ENCODE measurements around the gene UBE3A.

The UBE3A gene

GRCh38 chr15:25431836-25432561 lies 6.8 kb downstream of the UBE3A start:
- Histone ChIP-seq H4K20me1 (ENCODE audit: insufficient read depth, low read length) (no peaks in the 10 kb centered on the region; the same call in 1 of the 2 replicates), H3K27me3 (ENCODE audit: insufficient read depth, low read length) (no peaks in the 10 kb centered on the region), H3K4me3 (ENCODE audit: low read depth, low read length, poor library complexity, severe bottlenecking) (no peak overlapping the region), H3K36me3 (ENCODE audit: insufficient read depth, low read length) (peaks cover 79% of the 10 kb centered on the region), H3K27ac (ENCODE audit: low read depth, low read length, poor library complexity, severe bottlenecking) (no peak overlapping the region), H3K9me3 (ENCODE audit: low read length) (peaks cover 17% of the 10 kb centered on the region; the same call in 1 of the 2 replicates), H3K9ac (ENCODE audit: low read length) (no peak overlapping the region), H3K4me1 (ENCODE audit: insufficient read depth, low read length, severe bottlenecking) (peaks cover 11% of the 10 kb centered on the region), H3F3A (ENCODE audit: insufficient read depth, low read length) (no peaks in the 10 kb centered on the region), H2AFZ (ENCODE audit: low read length) (no peak overlapping the region), H3K79me2 (ENCODE audit: insufficient read depth, low read length) (peaks cover 96% of the 10 kb centered on the region), H3K9me2 (ENCODE audit: low read depth, low read length) (no peaks in the 10 kb centered on the region), H3K4me2 (ENCODE audit: low read length) (no peak overlapping the region)
- TF ChIP-seq EZH2 (IDR thresholded peaks at IDR 0.05; ENCODE audit: borderline replicate concordance, low read length) (no peak), CTCF (IDR thresholded peaks at IDR 0.05; ENCODE audit: low read length) (no peak)

GRCh38 chr15:25427861-25428260 lies 11.0 kb downstream of the UBE3A start:
- H3K9me2 ChIP-seq (ENCODE audit: low read depth, low read length), result no peaks in the 10 kb centered on the region
- no peak overlapping the region for H3K27ac ChIP-seq (ENCODE audit: low read depth, low read length, poor library complexity, severe bottlenecking)
- no peaks in the 10 kb centered on the region for H3K27me3 ChIP-seq (ENCODE audit: insufficient read depth, low read length)
- peaks cover 74% of the 10 kb centered on the region for H3K36me3 ChIP-seq (ENCODE audit: insufficient read depth, low read length)
- no peaks in the 10 kb centered on the region for H3K4me1 ChIP-seq (ENCODE audit: insufficient read depth, low read length, severe bottlenecking)
- TF ChIP-seq CTCF (IDR thresholded peaks at IDR 0.05; ENCODE audit: low read length) (no peak), EZH2 (IDR thresholded peaks at IDR 0.05; ENCODE audit: borderline replicate concordance, low read length) (no peak)
- H3K9ac ChIP-seq (ENCODE audit: low read length), result no peak overlapping the region
- H3K9me3 ChIP-seq (ENCODE audit: low read length), result peaks cover 21% of the 10 kb centered on the region
- no peak overlapping the region for H2AFZ ChIP-seq (ENCODE audit: low read length)
- peaks cover 96% of the 10 kb centered on the region for H3K79me2 ChIP-seq (ENCODE audit: insufficient read depth, low read length)
- H4K20me1 ChIP-seq (ENCODE audit: insufficient read depth, low read length), result no peaks in the 10 kb centered on the region; the same call in 1 of the 2 replicates
- H3F3A ChIP-seq (ENCODE audit: insufficient read depth, low read length), result no peaks in the 10 kb centered on the region
- no peak overlapping the region for H3K4me3 ChIP-seq (ENCODE audit: low read depth, low read length, poor library complexity, severe bottlenecking)
- no peak overlapping the region for H3K4me2 ChIP-seq (ENCODE audit: low read length)

GRCh38 chr15:25426896-25427610 lies 11.8 kb downstream of the UBE3A start:
- Histone ChIP-seq H3K79me2 (ENCODE audit: insufficient read depth, low read length) (peaks cover 96% of the 10 kb centered on the region), H3K9me2 (ENCODE audit: low read depth, low read length) (no peaks in the 10 kb centered on the region), H2AFZ (ENCODE audit: low read length) (no peak overlapping the region), H3K36me3 (ENCODE audit: insufficient read depth, low read length) (peaks cover 73% of the 10 kb centered on the region), H3K27ac (ENCODE audit: low read depth, low read length, poor library complexity, severe bottlenecking) (no peak overlapping the region), H3K27me3 (ENCODE audit: insufficient read depth, low read length) (no peaks in the 10 kb centered on the region), H4K20me1 (ENCODE audit: insufficient read depth, low read length) (no peaks in the 10 kb centered on the region), H3K4me3 (ENCODE audit: low read depth, low read length, poor library complexity, severe bottlenecking) (no peak overlapping the region), H3K4me1 (ENCODE audit: insufficient read depth, low read length, severe bottlenecking) (no peaks in the 10 kb centered on the region), H3K9me3 (ENCODE audit: low read length) (peaks cover 22% of the 10 kb centered on the region), H3K4me2 (ENCODE audit: low read length) (no peak overlapping the region), H3F3A (ENCODE audit: insufficient read depth, low read length) (no peaks in the 10 kb centered on the region), H3K9ac (ENCODE audit: low read length) (no peak overlapping the region)
- TF ChIP-seq EZH2 (IDR thresholded peaks at IDR 0.05; ENCODE audit: borderline replicate concordance, low read length) (no peak), CTCF (IDR thresholded peaks at IDR 0.05; ENCODE audit: low read length) (no peak)
